Measurements from ENCODE around the gene ARMC3.

- TF ChIP-seq CTCF (IDR thresholded peaks at IDR 0.05; ENCODE audit: low read depth, low read length, poor library complexity, severe bottlenecking) (no peak), EZH2phosphoT487 (IDR thresholded peaks at IDR 0.05; ENCODE audit: borderline replicate concordance, low read length) (no peak)
Observed at GRCh38 chr10:22931948-22932347, 4.1 kb downstream of the ARMC3 start.

Measured in DOHH2 (cell line).